Measurements from ENCODE around the gene NET1.

NET1 gene

DNA sequence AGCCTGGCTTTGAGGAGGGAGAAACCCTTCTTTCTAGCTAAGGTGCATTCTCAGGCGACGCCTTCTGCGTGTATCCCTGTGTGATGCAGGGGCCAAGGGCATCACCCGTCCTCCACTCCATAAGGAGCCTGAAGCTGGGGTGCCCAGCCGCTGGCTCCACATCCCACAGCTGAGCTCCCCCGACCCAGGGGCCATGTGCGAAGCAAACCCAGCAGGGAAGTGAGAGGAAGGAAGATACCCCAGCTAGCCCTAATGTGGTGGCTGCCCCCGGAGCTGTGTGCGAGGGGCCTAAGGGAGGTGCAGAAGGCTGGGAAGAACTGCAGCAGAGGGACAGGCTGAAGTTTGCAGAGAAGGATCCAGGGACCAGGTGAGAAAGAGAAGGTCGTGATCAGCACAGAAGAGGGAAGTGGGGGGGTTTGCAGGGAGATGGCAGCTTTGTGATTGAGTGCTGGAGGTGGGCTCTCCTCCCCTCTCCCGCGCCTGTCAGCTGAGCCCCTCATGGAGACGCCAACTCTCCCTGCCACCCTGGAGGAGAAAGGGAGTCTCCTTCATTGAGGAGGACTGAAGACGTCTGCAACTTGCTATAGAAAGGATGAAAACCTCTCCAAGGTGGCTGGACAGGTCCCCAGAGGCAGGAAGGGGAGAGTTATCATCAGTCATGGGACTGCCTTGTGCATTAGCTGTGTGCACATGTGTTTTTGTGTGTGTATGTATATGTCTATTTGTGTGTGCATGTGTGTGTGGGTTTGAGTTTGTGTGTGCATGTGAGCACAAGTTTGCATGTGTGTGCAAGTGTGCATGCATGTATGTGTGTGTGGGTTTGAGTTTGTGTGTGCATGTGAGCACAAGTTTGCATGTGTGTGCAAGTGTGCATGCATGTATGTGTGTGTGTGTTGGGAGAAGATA, 90.5 kb downstream of the NET1 start:
- no peak for DNase-seq

DNA sequence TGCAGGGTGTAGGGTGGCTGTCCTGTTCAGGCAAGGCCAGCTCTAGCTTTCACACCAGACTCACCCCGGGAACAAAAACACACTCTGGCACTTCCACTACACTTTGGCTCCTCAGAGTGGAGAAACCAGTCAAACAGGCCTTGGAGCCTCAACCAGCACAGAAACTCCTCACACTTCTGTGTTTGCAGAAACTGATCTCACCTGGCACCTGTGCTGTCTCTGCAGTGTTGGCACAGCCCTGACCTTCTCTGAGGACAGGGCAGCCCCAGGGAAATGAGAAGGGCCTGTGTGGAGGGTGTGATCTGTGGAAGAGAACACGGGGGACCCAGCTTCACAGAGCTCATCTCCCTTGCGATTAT, 91.1 kb downstream of the NET1 start:
- DNase-seq = no peak

DNA sequence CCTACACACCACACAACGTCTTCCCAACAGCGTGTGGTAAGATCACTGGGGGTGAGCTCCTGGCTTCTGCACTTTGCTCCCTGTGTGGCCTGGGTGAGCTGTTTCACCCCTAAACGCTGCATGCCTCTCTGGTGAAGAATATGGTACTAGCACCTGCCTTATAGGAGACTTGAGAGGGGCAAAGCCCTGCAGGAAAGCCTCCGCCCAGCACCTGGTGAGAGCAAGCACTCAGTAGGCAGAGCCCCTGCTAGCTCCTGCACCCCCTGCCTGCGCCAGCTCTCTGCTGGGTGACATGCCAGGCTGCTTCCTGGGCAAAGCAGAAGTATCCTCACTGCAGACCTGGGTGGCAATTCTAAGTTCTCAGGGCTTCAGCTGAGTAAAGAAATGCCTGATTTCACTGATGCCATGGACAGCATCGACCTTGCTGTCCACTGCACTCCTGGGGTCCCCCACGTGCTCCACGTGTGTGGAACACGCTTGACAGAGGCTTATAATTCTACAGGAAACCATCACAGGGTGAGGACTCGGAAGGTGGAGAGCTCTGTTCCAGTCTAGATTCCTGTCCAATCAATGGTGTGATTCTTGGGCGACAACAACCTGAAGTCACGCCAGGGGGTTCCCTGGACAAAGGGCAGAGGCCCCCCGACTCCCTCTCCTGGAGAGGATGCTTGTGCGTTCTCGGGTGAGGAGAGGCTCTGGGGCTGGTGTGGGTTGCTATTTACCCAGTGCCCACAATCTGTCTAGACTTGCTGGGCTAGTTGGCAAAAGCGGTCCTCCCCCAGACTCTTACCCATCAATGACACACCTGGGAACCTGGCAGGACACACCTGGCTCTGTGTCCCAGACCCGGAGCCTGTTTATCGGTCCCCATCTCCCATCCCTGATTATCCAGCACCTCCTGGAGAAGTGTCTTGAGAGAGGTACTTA, 92.1 kb downstream of the NET1 start:
- DNase-seq = no peak

DNA sequence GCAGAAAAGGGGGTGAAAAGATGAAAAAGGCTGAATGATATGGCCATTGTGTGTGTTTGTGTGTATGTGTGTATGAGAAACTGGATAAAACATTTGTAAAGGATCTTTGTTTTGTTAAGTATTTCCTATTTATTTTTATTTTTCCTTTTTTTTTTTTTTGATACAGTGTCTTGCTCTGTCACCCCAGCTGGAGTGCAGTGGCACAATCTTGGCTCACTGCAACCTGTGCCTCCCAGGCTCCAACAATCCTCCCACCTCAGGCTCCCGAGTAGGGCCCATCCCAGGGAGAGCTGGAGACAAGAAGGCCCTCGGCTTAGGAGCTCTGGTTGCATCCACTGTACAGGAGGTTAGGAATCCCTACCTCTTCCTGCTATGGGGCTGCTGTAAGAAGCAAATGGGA, 93.9 kb downstream of the NET1 start:
- DNase-seq = no peak

DNA sequence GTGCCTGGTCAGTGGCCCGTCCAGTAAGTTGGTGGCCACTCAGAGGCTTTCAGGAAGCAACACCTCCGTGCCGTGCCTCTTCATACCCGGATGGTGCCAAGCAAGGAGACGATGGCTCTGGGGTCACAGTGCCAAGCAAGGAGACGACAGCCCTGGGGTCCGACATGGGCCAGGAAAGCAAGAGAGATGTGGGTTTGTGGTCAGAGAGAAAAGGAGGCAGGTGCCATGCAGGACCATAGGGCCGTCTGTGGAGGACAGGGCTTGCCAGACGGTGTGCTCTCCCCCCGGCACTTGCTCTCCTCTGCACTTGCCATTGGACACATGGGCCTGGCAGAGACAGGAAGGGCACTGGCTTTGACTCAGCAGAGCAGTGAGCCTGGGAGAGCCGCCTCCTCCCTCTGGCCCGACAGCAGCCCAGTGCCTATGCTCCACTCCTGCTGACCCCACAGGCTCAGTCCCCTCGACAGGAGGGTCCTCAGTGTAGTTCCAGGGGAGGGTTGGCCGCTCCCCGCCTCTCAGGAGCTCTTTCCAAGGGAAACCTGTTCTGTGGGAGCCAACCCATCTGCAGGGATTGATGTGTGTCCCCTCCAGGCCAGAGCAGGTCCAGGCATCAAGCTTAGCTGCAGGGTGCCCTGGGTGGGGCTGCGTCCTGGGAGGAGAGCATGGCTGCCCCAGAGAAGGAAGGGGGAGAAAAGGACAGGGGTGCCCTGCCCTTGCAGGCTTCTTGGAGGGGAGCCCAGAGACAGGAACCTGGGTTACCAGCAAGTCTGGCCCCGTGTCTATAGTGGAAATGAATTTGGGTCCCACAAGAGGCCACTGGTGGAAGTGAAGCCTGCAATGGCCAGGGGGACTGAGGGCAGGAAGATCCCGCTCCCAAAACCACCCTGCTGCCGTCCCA, 94.6 kb downstream of the NET1 start:
- DNase-seq = no peak

DNA sequence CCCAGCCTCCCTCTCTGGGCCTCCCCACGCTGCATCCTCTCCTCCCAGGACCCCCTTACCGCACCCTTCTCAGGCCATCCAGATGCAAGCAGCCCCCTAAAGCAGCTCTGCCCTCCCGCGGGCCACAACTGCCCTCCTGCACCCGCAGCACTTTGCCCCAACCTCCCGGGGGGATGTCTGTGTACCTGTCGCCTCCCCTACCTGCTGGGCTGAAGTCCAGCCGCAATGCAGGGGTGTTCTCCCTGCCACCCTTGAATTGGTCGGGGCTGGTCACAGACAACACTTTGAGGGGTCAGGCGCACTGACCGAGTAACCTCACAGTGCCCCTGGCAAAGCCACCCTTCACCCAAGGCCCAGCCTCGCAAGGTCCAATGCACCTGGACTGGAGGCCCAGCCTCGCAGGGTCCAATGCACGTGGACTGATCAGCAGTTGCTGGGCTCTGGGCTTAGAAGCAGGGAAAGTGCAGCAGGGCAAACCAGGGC, 95.3 kb downstream of the NET1 start:
- DNase-seq = no peak

DNA sequence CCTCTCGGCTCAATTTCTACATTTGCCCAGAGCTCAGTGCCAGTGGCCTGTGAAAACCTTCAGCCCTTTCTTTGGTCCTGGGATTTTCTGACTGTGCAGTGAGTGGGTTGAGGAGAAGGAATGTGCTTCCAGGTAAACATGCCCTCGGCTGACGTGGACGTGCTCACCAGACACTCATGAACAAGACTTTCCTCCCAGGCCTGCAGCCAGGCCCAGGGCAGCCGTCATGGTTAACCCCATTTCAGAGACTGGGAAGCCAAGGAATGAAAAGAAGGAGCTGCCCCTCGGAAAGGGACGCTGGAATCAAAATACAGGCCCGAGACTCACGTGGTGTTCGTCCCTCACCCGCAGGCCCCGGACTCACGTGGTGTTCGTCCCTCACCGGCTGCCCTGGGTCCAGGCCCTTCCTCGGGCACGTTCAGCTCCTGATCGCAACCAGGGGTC, 95.8 kb downstream of the NET1 start:
- DNase-seq = no peak

Measured in activated CD4-positive, alpha-beta T cell treated with anti-CD3 and anti-CD28 coated beads for 1 hour (primary cell).